Heart left ventricle (tissue), 13 donors: ENCODE data around the gene ZSCAN25.
"Not testable (repeated sequence)": the region's sequence is repeated elsewhere in the genome, so short reads cannot be mapped to it uniquely, and the experiment has no call there.

Experiments used
- POLR2A ChIP-seq, 2 donors: fragments of 450-650 bp; IDR thresholded peaks; one replicate each; pipeline ENCODE4 v1.6.1; 2017; ENCODE audit warnings: antibody characterized with exemption in 2 of 2, mild to moderate bottlenecking in 2 of 2, moderate library complexity in 2 of 2
- TF ChIP-seq, protein P1 (sequence below), 12 donors: fragments of 200-600 bp; sonication (generic) in 4 of 12; IDR thresholded peaks; one replicate each; pipeline versions ENCODE4 v1.5.0 to v1.8.0; 2018 to 2022; ENCODE audit warnings: antibody characterized with exemption in 12 of 12, mild to moderate bottlenecking in 5 of 12
- donor health status: ischemic (EF 13 %, LVEDD 7.1; RV severe dilation, severe dysfunction).
- donor health status: DM: no; HTN: yes; CAD: no.
- donor health status: DM: no; HTN: no; CAD: no.
- donor health status: ischemic (EF 25% LVEDD 6.9; RV normal size, moderate dysfunction).
- donor health status: ischemic (EF 25% LVEDD 5.7; RV mildly dilated, moderate dysfunction).
- donor health status: ischemic (EF 35%, LVEDD 5.7; RV mildly dilated, moderate dysfunction).
- donor health status: nonischemic (EF 11% LVEDD 7.7; RV severe dilation, severe dysfunction).
- donor health status: DM: yes; HTN: yes; CAD: no.
- donor health status: PGD.
- donor health status: ischemic (EF 29% LVEDD 5.4; RV normal size, mild dysfunction).
- donor health status: nonischemic (EF 23%, LVEDD 6.1; RV moderate dilation, normal function).

DNA sequence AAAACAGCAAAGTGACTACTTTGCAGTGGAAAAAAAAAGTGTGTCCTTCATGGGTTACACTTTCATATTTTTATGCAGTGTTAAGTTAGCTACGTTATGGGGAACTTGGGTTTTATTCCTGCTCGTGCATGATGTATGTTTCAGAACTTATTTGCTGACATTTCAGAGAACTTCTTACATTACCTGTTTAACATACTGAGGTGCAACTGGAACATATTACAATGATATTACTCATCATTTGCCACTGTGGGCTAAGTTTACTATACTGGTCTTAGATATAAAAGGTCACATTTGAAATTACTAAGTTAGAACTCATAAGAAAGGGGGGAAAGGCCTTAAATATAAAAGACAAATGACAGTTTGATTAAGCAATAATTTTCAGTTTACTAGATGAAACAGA, 20.7 kb downstream of the ZSCAN25 start:
- TF ChIP-seq, protein P1, sequence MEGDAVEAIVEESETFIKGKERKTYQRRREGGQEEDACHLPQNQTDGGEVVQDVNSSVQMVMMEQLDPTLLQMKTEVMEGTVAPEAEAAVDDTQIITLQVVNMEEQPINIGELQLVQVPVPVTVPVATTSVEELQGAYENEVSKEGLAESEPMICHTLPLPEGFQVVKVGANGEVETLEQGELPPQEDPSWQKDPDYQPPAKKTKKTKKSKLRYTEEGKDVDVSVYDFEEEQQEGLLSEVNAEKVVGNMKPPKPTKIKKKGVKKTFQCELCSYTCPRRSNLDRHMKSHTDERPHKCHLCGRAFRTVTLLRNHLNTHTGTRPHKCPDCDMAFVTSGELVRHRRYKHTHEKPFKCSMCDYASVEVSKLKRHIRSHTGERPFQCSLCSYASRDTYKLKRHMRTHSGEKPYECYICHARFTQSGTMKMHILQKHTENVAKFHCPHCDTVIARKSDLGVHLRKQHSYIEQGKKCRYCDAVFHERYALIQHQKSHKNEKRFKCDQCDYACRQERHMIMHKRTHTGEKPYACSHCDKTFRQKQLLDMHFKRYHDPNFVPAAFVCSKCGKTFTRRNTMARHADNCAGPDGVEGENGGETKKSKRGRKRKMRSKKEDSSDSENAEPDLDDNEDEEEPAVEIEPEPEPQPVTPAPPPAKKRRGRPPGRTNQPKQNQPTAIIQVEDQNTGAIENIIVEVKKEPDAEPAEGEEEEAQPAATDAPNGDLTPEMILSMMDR (IDR thresholded peaks at IDR 0.05): not testable (repeated sequence)
- not testable (repeated sequence) for TF ChIP-seq POLR2A (IDR thresholded peaks at IDR 0.05)
